K562 (cell line): Measurements from ENCODE around the gene AGAP3. TPM values are rescaled to one million over a fixed set of nuclear protein-coding genes. Genes with fewer than 3 reads are reported as not detected.

Experiments used
- BDP1 ChIP-seq: IDR thresholded peaks from 3 replicates; pipeline ENCODE4 v1.6.1; 2011; ENCODE audit not compliant: insufficient read length, insufficient read depth
- CBFA2T2 ChIP-seq: fragments of 450-650 bp; conservative IDR thresholded peaks from 2 replicates; pipeline ENCODE4 v1.6.1; 2017; ENCODE audit warnings: mild to moderate bottlenecking
- CREB5 ChIP-seq: fragments of 250-450 bp; sonication (Bioruptor Pico); IDR thresholded peaks from 2 replicates; pipeline ENCODE4 v1.5.0; 2020; ENCODE audit warnings: mild to moderate bottlenecking
- ELF1 ChIP-seq: fragments of 200-800 bp; sonication (Bioruptor generic); IDR thresholded peaks from 2 replicates; pipeline ENCODE4 v1.6.1; 2016; ENCODE audit warnings: missing genetic modification characterization, missing compliant biosample characterization
- FOXA3 ChIP-seq, 2 experiments: fragments of 450-650 bp in 1 of 2; sonication (generic) in 1 of 2; formaldehyde crosslinking; IDR thresholded peaks in 1 of 2; conservative IDR thresholded peaks in 1 of 2; 2 replicates each; pipeline versions ENCODE4 v1.4.0 to v1.8.0; 2020 to 2022; ENCODE audit warnings: mild to moderate bottlenecking in 2 of 2, missing genetic modification reagents in 1 of 2
- HDGF ChIP-seq: fragments of 450-650 bp; IDR thresholded peaks from 2 replicates; pipeline ENCODE4 v1.6.1; 2016
- IRF2 ChIP-seq: sonication (generic); formaldehyde crosslinking; IDR thresholded peaks from 2 replicates; pipeline ENCODE4 v1.8.1; 2022; ENCODE audit warnings: mild to moderate bottlenecking, missing genetic modification reagents
- JUND ChIP-seq, 2 experiments: IDR thresholded peaks; 2 replicates in 1 of 2; 3 replicates in 1 of 2; pipeline ENCODE4 v1.6.1; 2011; ENCODE audit warnings: borderline replicate concordance in 2 of 2, low read depth in 2 of 2, low read length in 2 of 2, improper control_type of control experiment in 1 of 2, missing biosample characterization in 1 of 2, missing genetic modification characterization in 1 of 2, missing genetic modification reagents in 1 of 2
- PHB2 ChIP-seq: fragments of 450-650 bp; IDR thresholded peaks from 2 replicates; pipeline ENCODE4 v1.6.1; 2017; ENCODE audit warnings: low read depth
- TAF1 ChIP-seq: IDR thresholded peaks from 2 replicates; pipeline ENCODE4 v1.6.1; 2011; ENCODE audit warnings: mild to moderate bottlenecking, low read length, moderate library complexity; ENCODE audit not compliant: insufficient read depth, control insufficient read depth, severe bottlenecking; ENCODE audit errors: extremely low read depth
- TCF3 ChIP-seq: sonication (generic); formaldehyde crosslinking; IDR thresholded peaks from 2 replicates; pipeline ENCODE4 v1.4.0; 2020; ENCODE audit warnings: mild to moderate bottlenecking, missing genetic modification reagents
- TOE1 ChIP-seq, 2 experiments: fragments of 450-650 bp in 1 of 2; sonication (generic) in 1 of 2; formaldehyde crosslinking in 1 of 2; IDR thresholded peaks; 2 replicates each; pipeline versions ENCODE4 v1.7.1 to v1.8.0; 2016 to 2022; ENCODE audit warnings: borderline replicate concordance in 2 of 2, mild to moderate bottlenecking in 2 of 2, antibody characterized with exemption in 1 of 2, inconsistent platforms in 1 of 2, low read depth in 1 of 2, missing genetic modification reagents in 1 of 2, moderate library complexity in 1 of 2
- ZBTB17 ChIP-seq: fragments of 450-650 bp; formaldehyde crosslinking; IDR thresholded peaks from 2 replicates; pipeline ENCODE4 v1.4.0; 2020; ENCODE audit warnings: mild to moderate bottlenecking
- ZEB2 ChIP-seq: fragments of 450-650 bp; IDR thresholded peaks from 2 replicates; pipeline ENCODE4 v1.6.1; 2016
- ZNF592 ChIP-seq: fragments of 450-650 bp; IDR thresholded peaks from 2 replicates; pipeline ENCODE4 v1.6.1; 2017; ENCODE audit warnings: antibody characterized with exemption, mild to moderate bottlenecking
- polyA plus RNA-seq, 8 experiments: library from polyadenylated mRNA; depleted of rRNA in 4 of 8; stranded (reverse) in 5 of 8; unstranded in 3 of 8; fragments of >200 nt; fragmentation: Nextera tagmentation in 2 of 8; fragmentation: Illumina TruSeq in 1 of 8; extraction: Ambion mirVana in 2 of 8; extraction: Trizol in 1 of 8; gene quantifications; 2 replicates each; pipeline versions ENCODE4 v1.2.1 to v1.2.3, GENCODE V29; 2011 to 2014; ENCODE audit warnings: inconsistent platforms in 1 of 8, missing spikeins in 1 of 8
- total RNA-seq, 7 experiments: library from RNA; depleted of rRNA in 6 of 7; stranded (reverse); fragments of >200 nt in 6 of 7; fragmentation: Illumina TruSeq in 2 of 7; extraction: Trizol in 2 of 7; gene quantifications; 2 replicates each; pipeline versions ENCODE4 v1.2.1 to v1.2.3, GENCODE V29; 2011 to 2021; ENCODE audit warnings: low replicate concordance in 1 of 7
- TF ChIP-seq, protein P1 (sequence below): sonication (generic); formaldehyde crosslinking; IDR thresholded peaks from 2 replicates; pipeline ENCODE4 v1.8.0; 2022; ENCODE audit warnings: mild to moderate bottlenecking, missing genetic modification reagents
- TF ChIP-seq, protein P2 (sequence below): fragments of 250-450 bp; sonication (Bioruptor Pico); IDR thresholded peaks from 2 replicates; pipeline ENCODE4 v1.5.0; 2020; ENCODE audit warnings: mild to moderate bottlenecking, borderline replicate concordance

Gene AGAP3
- total and polyA plus RNA-seq, 9 of the 15 experiments (the other 6 are each of a cell fraction or from before 2014, with no cell fraction given), result 3.4 to 208 (median 62.2) TPM

DNA sequence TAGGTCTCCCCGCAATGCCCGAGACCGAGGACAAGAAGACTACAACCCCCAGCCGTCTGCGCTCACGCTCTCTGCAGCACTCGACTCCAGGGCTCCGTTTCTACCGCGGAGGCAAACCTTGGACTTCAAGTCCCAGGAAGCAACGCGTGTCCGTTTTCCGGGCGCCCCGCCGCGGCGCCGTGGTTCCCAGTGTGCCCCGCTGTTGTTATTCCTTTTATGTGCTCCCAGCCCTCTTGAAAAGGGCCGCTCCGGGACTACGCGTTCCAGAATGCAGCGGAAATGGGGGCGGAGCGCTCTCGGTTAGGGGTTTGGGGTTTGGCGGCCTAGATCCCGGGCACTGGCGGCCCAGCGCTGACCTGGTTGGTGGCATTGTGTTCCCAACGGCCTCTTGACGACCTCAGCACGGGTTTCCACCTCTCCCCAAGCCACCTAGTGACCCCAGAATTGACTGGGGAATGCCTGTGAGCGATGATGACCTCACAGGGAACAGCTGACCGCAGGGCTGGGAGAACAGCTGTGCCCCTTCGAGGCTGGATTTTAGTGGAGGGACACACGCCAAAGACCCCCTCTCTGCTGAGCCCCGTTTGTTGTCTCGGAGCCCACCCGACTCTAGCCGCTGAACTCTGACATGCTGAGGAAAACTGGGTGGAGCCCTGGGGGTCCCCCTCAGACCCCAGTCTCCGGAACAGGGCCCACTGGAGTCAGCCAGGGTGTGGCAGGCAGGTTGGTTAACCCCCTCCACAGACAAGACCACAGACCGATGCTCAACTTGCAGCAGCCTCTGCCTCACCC lies 28.1 kb upstream of the AGAP3 start (continued):
- TF ChIP-seq, protein P1, sequence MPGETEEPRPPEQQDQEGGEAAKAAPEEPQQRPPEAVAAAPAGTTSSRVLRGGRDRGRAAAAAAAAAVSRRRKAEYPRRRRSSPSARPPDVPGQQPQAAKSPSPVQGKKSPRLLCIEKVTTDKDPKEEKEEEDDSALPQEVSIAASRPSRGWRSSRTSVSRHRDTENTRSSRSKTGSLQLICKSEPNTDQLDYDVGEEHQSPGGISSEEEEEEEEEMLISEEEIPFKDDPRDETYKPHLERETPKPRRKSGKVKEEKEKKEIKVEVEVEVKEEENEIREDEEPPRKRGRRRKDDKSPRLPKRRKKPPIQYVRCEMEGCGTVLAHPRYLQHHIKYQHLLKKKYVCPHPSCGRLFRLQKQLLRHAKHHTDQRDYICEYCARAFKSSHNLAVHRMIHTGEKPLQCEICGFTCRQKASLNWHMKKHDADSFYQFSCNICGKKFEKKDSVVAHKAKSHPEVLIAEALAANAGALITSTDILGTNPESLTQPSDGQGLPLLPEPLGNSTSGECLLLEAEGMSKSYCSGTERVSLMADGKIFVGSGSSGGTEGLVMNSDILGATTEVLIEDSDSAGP (CRISPR knock-in tag), result no peak
- TF ChIP-seq, protein P2, sequence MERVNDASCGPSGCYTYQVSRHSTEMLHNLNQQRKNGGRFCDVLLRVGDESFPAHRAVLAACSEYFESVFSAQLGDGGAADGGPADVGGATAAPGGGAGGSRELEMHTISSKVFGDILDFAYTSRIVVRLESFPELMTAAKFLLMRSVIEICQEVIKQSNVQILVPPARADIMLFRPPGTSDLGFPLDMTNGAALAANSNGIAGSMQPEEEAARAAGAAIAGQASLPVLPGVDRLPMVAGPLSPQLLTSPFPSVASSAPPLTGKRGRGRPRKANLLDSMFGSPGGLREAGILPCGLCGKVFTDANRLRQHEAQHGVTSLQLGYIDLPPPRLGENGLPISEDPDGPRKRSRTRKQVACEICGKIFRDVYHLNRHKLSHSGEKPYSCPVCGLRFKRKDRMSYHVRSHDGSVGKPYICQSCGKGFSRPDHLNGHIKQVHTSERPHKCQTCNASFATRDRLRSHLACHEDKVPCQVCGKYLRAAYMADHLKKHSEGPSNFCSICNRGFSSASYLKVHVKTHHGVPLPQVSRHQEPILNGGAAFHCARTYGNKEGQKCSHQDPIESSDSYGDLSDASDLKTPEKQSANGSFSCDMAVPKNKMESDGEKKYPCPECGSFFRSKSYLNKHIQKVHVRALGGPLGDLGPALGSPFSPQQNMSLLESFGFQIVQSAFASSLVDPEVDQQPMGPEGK (CRISPR knock-in tag), result no peak
- no peak for TF ChIP-seq IRF2 (CRISPR knock-in tag)
- no peak for TF ChIP-seq FOXA3 (CRISPR knock-in tag; conservative IDR thresholded peaks at IDR 0.05 in 1 of 2, IDR thresholded peaks at IDR 0.05 in 1 of 2)
- no peak for TF ChIP-seq BDP1
- no peak for TF ChIP-seq ZNF592
- TF ChIP-seq ZEB2, result no peak
- TF ChIP-seq HDGF, result peak; percentile 59; the same call in 1 of the 2 replicates
- TF ChIP-seq JUND (IDR thresholded peaks at IDR 0.05; ENCODE audit: borderline replicate concordance, low read depth, low read length), result peak; percentile 73
- peak; percentile 87; the same call in 2 of the 3 replicates for TF ChIP-seq JUND (tag; IDR thresholded peaks at IDR 0.05; ENCODE audit: borderline replicate concordance, low read depth, low read length)
- peak; percentile 57 for TF ChIP-seq TAF1
- TF ChIP-seq CREB5, result no peak
- 0 out of 2 replicates have a peak, but pooled peaks have one; percentile 7 for TF ChIP-seq TCF3
- TF ChIP-seq CBFA2T2, result no peak
- peak; percentile 97 for TF ChIP-seq ELF1 (tag)
- TF ChIP-seq ZBTB17, result peak; percentile 95
- TF ChIP-seq TOE1 (IDR thresholded peaks at IDR 0.05; ENCODE audit: borderline replicate concordance), result peak; percentile 56; the same call in 1 of the 2 replicates
- TF ChIP-seq TOE1 (CRISPR knock-in tag; IDR thresholded peaks at IDR 0.05; ENCODE audit: borderline replicate concordance, low read depth), result no peak
- TF ChIP-seq PHB2, result no peak
